ENCODE results near the gene HOXD13. TPM values are rescaled to one million over a fixed set of nuclear protein-coding genes. Genes with fewer than 3 reads are reported as not detected.

Gene HOXD13
- total RNA-seq, 1 donor from 2014 or later = not detected

DNA sequence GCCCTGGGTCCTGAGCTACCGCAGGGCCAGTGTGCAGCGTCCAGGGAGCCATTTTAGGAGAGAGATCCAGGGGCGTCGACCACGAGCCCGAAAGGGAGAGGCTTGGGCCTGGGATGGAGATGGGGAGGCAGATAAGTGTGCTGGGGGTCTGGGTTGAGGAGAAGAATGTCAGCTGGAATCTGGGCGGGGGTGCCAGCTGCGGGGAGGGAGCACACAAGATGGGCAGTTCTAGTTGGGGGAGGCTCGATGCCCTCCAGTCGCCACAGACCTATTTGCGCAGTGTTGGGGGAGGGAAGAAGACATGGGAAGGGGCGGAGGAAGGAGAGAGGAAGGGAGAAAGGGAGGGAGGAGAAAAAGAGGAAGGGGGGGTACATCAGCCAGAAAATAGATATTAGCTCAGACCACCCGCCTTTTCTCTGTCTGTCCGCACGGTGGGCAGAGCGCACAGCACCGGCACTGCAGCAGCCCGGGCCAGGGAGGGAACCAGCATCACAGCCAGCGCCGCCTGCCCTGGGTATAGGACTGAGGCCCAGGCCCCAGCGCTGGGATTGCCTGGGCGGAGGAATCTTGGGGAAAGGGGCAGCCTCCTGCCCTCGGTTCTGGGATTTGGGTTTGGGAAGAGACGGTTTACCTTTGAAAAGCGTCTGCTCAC, 12.7 kb downstream of the HOXD13 start:
- no peak for DNase-seq (ENCODE audit: low read depth)

DNA sequence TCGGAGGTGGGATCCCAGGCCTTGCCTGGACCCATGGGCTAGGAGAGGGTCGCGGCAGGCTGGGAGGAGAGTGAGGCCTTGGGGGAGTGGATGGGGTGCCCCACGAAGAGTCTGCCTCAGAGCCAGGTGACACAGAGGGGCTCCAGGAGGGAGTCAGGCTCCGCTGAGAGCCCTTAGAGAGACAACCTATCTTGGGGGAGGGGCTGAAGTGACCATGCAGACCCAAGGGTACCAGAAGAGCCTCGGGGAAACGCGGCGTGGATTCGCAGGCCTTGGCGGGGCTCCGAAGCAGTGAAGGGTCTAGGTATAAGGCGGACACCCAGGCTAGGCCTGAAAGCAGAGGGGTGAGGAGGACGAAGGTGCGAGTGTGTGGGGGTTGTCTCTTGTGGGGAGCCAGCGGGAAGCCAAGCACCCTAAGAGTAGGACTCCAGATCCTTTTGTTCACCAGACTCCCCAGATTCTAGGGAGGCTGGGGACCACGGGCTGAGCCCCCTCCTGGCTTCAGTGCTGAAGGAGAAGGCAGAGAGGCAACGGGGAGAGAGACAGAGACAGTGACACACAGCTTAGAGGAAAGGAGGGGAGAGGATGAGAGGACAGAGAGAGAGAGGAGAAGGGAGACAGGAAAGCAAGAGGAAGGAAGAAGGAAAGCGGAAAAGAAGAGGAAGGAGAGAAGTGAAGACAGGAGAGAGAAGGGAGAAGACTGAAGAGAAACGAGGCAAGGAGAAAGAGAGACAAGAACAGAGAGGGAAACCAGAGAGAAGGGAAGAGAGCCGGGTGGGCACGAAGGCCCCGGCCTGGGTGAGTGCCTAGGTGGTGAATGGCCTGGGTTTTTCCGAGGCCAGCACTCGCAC, 13.4 kb downstream of the HOXD13 start:
- DNase-seq (ENCODE audit: low read depth) = no peak

DNA sequence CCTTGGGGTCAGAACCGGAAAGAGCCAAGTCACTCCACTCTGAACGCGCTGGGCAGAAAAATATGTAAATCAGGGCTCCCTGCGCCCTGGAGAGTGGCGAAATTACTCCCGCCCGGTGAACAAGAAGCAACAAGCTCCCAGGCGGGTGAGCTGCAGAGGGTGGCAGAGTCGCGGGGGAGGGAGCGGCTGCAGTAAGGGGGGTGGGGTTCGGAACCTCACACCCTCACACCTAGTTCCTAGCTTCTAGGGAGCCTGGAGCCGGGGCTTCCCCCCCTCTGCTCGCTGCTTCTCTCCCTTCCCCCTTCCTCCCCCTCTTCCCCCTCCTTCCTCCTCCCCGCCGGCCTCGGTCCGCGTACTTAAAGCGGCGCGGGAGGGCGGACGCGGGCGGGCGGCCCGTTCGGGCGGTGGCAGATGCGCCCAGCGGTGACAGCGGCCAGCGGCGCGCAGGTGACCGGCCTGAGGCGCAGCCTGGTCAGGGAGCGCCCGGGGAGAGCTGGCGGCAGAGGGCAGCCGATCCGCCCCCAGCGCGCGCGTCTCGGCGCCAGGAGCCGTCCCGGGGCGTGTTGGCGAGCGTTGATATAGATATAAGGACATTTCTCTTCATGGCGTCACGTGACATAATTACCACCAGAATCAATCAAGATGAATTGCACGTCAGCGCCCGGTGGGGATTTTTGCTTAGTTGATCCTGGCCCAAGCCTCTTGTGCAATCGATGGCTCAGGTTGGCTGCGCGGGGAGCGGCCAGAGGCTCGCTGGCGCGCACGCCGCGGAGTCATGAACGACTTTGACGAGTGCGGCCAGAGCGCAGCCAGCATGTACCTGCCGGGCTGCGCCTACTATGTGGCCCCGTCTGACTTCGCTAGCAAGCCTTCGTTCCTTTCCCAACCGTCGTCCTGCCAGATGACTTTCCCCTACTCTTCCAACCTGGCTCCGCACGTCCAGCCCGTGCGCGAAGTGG, 14.3 kb downstream of the HOXD13 start, which contains the start of gene HOXD11:
HOXD11 (plus strand) TSS at position 700 of the 959 bp plus-strand sequence; CDS start at position 776, 76 bp downstream.
- DNase-seq (ENCODE audit: low read depth) = no peak

DNA sequence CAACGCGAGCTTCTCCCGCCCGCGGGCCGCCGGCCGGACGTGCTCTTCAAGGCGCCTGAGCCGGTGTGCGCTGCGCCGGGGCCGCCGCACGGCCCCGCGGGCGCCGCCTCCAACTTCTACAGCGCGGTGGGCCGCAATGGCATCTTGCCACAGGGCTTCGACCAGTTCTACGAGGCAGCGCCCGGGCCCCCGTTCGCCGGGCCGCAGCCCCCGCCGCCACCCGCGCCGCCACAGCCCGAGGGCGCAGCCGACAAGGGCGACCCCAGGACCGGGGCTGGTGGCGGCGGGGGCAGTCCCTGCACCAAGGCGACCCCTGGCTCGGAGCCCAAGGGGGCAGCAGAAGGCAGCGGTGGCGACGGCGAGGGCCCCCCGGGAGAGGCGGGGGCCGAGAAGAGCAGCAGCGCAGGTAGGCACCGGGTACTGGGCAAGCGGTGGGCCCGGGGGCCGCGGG, 15.2 kb downstream of the HOXD13 start:
- no peak for DNase-seq (ENCODE audit: low read depth)

DNA sequence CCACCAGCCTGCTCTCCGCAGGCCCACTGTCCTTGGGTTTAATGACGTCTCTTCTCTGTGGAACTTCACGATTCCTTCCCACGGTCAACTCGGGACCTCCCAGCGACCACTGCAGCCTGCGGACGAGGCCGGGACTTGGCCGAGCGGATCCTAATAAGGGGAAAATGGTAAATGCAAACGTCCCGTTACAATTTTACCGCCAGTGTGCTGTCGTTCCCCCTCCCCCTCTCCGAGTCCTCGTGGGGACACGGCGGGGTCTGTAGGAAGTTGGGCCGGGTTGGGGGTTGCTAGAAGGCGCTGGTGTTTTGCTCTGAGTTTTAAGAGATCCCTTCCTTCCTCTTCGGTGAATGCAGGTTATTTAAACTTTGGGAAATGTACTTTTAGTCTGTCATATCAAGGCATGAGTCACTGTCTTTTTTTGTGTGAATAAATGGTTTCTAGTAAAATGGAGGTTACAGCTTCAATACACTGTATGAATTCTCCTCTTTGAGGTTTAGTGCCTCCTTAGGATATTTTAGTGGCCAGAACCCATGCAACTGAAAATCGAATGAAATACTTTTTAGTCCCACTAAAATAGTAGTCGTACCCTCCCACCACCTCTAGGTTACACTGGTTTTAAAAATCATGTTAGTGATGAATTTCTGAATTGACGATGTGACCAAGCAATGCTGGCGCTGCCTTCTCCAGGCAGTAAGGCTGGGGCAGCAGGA, 16.8 kb downstream of the HOXD13 start:
- DNase-seq (ENCODE audit: low read depth) = no peak

DNA sequence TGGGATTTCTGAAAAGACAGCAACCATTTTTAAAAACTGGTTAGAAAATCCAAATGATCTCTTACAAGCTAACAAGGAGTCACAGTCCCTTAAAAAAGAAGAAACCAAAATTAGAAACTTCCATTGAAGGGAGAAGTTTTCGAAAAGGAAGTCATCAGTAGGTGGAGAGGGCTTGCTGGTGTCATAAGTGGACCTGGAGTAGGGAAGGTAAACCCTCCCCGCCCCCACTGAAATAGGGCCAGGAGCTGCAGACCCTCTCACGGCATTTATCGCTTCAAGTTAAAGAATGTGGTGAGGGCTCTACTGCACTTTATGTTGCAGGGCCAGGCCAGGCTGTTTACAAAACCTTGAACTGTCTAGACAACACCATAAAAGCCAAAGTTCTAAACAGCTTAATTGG, 17.4 kb downstream of the HOXD13 start:
- no peak for DNase-seq (ENCODE audit: low read depth)

DNA sequence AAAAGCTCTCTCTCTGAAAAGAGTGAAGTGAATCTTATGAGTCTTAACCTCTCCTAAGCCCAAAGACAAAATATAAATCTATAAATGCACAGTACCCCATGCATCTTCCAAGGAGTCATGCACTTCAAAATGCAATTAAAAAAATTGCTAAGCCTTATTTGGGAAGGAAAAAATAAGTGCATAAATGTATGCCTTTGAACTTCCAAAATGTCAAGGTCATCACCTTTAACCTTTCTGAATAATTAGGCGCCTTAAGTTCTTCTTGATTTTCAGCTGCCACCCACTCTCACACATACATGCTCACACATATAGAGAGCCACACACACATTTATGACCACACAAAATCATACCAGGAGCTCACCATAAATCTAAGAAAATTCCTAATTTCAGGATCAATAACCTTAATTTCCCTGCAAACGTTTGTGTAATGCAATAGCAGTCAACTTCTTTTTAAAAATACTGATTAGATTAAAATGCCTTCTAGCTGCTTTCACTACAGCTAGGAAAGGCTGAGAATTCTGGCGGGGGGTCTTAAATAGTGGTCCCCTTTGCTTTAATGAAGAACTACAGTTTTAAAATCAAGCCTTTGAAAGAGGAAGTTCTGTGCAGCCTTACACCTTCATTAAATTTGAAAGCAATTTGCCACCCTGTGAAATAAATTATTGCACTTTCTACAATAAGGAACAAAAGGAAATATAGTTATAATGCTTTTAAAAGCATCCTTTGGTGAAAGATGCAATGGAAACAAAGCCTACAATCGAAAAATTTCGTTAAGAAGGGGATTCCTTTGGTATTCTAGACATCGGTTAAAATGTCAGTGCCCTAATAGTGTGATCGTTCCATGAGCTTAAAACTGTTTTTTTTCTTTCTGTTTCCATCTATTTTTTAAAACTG, 18.1 kb downstream of the HOXD13 start:
- no peak for DNase-seq (ENCODE audit: low read depth)

DNA sequence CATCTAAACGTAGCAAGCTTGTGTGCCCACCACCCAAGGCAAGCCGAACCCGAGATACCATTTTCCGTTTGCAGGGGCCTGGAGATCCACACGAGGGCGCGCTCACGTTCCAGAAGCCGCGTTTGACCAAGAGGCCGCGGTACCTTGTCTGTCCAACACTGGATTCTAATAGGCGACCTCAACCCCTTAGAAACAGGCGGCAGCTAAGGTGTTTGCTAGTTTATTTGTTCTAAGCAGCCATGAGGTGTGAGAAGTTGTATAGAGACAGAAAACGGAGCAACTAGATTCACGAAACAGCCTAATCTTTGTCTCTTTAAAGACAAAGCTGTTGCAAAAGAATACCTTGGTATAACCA, 18.8 kb downstream of the HOXD13 start:
- DNase-seq (ENCODE audit: low read depth) = peak; percentile 67

DNA sequence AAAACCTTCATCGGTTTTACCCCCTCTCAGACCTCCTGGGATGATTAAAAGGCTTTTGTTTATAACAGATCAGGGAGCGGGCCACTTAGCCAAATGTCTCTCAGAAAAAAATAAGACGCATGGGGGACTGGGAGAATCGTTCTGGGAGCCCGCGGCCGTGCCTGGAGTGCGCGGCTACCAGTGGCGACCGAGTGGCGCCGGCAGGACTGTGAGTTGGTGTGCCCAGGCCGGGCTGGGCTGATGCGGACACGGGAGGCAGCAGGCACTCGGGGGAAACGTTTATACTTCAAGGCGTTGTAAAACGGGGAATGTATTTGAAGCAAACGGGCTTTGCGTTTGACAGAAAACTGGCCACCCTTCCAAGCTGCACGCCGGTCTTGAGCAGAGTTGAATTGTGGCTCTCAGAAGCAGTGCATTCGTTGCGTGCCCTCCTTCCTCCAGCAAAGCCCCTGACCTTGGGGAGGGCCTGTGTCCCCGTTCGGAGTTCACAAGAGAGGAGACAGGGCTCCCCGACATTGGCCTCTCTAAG, 19.4 kb downstream of the HOXD13 start:
- no peak for DNase-seq (ENCODE audit: low read depth)

DNA sequence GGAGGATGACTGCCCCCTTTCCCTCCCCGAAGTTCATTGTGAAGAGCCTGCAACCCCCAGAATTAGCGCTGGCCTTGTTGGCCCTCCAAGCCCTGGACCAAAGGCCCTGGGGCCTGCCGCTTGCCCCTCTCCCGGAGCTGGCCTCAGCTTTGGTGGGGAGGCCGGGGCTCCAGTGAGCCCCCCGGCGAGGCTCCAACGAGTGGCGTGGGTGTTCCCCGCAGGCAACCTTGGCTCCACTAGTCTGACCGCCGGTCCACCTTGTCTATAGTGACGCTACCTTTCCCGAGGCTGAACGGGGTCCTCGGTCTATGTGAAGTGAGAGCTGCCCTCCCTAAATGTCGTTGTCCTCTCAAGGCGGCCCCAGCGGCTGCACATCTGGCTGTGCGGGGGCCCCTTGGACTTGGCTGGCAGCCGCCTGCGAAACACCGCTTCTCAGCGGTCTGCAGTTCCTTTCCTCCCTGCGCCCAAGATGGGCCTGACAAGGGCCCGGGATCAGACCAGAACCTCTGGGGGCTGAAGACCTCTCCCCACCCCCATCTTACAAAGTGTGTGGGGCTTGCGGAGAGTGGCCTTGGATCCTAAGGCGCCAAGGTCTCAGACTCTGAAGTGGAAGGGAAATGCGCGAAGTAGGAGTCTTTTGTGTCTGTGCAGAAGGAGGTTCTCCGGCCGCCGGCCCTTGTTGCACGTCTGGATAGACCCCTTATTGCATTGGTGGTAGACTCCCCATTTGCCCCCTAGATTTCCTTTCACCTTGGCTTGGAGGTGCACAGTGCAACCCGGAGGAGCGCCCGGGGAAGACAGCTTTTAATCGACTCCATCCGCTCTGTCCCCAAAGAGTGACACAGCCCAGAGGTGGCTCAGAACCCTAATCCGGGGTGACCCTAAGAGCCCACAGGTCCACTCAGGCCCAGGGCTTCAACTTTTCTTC, 20.1 kb downstream of the HOXD13 start:
- DNase-seq (ENCODE audit: low read depth) = no peak

DNA sequence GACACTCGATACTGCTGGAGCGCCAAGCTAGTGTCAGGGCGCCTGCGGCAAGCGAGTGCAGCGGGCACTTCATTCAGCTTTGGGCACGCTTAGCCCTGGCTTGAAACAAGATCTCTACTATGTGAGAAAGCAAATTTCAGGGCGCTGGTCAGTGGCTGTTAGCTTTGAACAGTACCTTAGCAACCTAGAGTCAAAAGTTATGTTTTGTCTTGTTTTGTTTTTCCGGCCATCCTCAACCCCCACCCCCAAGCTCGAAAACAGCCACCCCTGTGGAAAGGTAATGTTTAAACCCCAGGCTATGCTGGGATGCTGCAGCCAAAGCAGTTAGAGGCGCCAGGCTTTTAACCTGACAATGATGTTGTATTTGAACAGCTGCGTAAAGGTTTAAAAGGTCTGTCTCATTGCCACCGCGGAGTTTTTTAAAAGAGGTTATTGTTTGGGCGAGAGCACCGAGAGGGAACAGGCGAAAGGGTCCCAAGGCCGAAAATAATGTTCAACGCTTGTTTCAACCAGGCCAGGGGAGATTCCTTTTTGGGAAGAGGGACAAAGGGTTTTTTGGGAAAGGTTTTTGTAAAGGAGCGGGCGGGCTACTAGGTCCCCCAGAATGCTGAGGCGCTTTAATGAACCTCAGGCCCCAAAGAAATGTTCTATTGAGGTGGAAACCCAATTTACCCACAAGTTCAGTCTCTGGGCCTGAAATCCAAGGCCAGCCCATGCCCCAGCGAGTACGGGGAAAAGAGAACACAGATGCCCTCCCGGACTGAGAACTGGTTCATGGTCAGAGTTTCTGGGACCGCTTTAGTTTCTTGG, 21.8 kb downstream of the HOXD13 start:
- peak; percentile 9 for DNase-seq (ENCODE audit: low read depth)

DNA sequence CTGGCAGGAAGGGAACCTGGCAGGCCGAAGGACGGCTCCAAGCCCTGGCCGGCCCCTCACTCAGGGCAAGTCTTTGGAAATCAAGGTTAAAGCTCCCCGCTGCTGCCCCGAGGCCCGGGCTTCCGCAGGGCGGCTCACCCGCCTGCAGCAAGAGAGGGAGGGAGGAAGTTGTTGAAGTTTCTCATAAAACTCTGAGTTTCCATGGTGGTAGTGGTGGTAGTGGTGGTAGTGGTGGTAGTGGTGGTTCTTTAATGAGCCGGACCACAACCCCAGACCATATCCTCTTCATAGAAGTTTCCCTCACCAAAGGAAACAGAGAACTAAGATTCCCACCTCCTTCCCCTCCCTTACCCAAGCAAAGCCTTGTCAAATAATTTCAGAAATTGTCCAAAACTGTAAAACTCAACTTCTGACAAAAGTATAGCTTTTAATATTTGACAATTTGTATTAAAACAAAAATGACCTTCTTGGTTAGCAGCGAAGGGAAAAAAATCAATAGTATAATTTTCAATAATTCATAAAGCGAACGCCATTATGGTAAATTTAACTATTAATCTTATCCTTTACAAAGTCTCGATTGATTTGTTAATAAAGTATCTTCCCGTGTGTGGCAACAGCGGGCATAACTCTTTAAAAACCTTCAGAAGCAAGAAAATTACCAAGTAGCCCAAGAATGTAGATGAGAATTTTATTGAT, 22.6 kb downstream of the HOXD13 start:
- no peak for DNase-seq (ENCODE audit: low read depth)

DNA sequence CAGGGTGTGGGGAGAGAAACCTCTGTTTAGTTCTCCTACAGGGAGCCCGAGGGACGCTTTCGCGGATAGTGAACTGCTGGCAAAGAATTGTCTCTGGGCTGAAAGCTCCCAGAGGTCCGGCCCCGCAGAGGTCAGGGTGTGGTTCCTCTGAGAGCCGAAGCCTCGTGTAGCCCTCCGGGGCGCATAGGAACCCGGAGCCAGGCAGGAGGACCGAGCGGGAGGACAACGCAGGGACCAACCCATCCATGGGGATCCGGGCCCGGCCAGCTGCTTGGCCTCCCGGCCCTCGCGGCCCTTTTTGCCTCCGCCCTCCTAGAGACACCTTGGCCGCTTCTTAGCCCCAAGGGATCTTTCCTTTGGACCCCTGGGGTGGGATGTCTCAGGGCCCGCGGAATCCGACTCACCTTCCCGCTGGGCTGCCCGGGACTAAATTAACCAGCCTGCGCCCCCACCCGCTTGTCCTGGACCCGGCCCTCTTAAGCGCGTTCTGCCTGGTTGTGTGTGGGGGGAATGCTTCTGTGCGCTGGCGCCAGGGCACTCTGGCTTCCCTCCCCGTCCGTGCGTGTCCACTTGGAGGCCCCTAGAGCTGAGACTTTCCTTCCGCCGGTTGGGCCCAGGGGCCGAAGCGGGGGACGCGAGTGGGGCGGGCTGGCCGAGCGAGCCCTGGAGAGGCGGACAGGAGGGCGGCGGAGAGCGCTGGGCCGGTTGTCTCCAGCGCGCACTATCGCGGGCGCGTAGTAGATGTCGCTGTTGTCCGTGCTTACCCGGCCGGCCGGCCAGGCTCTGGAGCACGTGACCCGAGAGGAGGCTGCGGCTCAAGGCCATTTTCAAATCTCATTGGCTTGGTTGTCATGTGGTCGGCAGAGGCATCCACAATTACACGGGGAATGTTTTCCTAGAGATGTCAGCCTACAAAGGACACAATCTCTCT, 23.6 kb downstream of the HOXD13 start, which contains the start of gene HOXD10:
HOXD10 (plus strand) TSS at position 896 of the 931 bp plus-strand sequence. CDS start 56 bp downstream, outside the sequence.
- no peak for DNase-seq (ENCODE audit: low read depth)

DNA sequence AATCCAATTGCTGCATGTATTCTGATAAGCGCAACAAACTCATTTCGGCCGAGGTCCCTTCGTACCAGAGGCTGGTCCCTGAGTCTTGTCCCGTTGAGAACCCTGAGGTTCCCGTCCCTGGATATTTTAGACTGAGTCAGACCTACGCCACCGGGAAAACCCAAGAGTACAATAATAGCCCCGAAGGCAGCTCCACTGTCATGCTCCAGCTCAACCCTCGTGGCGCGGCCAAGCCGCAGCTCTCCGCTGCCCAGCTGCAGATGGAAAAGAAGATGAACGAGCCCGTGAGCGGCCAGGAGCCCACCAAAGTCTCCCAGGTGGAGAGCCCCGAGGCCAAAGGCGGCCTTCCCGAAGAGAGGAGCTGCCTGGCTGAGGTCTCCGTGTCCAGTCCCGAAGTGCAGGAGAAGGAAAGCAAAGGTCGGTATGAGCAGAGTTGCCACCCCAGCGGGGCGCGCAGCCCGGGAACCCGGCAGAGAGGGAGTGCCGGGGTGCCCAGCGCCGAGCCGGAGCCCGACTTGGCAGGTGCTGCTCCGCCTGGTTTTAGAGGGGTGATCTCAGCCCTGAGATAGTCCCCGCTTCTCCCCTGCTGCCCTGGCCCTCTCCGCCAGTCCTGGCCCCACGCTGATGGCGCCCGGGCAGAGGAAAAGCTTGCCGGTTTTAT, 24.8 kb downstream of the HOXD13 start:
- no peak for DNase-seq (ENCODE audit: low read depth)

DNA sequence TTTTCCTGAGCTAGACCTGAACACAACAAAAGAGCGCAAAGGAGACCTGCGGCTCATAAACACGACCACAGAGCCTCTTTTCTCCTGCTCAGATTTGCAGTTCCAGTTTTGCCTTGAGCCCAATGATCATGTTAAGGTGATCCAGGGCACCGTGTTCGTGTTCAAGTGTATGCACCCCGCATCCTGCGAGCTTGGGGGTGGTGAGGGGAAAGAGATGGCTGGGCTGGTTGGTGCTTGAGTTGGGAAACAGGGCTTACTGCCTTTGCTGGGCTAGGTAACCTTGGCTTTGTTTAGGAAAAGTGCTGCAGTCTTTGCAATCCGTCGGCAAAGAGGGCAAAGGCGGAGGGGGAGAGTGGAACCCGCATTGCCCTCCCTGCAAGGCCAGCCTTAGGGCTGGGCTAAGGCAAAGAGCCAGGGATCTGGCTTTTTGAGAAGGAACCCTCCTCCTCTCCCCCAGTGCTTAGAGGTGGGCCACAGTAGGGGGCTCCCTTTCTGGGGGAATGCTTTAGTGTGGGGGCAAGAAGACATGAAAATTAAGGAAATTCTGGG, 25.4 kb downstream of the HOXD13 start:
- no peak for DNase-seq (ENCODE audit: low read depth)

Measured in myocyte (in vitro differentiated cells).